ENCODE results near the gene ZDHHC4. TPM values are rescaled to one million over a fixed set of nuclear protein-coding genes. Genes with fewer than 3 reads are reported as not detected.

ZDHHC4 gene
- total and polyA plus RNA-seq, 10 of the 15 experiments (the other 5 are each of a cell fraction or from before 2014, with no cell fraction given): 30.6 to 74.3 (median 35.8) TPM

DNA sequence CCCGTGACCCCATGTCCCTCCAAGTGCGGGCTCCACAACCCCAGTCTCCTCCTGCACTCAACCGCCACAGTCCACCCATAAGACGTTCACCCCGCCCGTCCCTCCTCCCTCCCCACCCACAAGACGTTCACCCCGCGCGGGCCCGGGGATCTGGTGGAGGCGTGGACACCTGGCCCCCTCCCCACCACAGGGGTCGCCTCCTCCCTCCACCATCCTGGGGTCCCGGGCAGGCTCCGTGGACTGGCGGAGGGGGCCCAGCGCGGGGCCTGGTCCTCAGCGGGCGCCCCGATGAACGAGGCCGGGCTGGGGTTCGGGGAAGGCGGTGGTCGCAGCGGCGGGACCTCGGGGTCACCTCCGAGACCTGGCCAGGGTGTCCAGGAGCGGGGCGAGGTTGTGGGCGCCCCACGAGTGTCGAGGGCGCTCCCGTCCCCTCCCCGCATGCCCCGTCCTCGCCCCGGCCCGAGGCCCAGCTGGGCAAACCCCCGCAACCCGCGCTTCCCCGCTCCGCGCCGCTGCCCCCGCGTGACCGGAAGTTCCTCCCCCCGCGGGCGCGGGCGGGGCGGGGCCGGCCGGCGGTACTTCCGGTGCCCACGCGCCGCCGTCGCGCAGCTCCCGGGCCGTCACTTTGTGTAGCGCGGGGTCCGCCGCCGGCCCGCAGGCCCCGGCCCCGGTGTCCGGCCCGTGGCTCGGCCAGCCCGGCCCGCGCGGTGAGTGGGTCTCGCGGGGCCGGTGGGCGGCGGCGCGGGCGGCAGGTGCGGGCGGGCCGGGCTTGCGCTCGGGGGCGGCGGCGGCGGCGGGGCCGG, 59.7 kb downstream of the ZDHHC4 start, which contains the start of gene ZNF316 (continued):
- TF ChIP-seq, protein P1, sequence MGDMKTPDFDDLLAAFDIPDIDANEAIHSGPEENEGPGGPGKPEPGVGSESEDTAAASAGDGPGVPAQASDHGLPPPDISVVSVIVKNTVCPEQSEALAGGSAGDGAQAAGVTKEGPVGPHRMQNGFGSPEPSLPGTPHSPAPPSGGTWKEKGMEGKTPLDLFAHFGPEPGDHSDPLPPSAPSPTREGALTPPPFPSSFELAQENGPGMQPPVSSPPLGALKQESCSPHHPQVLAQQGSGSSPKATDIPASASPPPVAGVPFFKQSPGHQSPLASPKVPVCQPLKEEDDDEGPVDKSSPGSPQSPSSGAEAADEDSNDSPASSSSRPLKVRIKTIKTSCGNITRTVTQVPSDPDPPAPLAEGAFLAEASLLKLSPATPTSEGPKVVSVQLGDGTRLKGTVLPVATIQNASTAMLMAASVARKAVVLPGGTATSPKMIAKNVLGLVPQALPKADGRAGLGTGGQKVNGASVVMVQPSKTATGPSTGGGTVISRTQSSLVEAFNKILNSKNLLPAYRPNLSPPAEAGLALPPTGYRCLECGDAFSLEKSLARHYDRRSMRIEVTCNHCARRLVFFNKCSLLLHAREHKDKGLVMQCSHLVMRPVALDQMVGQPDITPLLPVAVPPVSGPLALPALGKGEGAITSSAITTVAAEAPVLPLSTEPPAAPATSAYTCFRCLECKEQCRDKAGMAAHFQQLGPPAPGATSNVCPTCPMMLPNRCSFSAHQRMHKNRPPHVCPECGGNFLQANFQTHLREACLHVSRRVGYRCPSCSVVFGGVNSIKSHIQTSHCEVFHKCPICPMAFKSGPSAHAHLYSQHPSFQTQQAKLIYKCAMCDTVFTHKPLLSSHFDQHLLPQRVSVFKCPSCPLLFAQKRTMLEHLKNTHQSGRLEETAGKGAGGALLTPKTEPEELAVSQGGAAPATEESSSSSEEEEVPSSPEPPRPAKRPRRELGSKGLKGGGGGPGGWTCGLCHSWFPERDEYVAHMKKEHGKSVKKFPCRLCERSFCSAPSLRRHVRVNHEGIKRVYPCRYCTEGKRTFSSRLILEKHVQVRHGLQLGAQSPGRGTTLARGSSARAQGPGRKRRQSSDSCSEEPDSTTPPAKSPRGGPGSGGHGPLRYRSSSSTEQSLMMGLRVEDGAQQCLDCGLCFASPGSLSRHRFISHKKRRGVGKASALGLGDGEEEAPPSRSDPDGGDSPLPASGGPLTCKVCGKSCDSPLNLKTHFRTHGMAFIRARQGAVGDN (IDR thresholded peaks at IDR 0.05): peak; percentile 85
- TF ChIP-seq, protein P2, sequence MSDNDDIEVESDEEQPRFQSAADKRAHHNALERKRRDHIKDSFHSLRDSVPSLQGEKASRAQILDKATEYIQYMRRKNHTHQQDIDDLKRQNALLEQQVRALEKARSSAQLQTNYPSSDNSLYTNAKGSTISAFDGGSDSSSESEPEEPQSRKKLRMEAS (IDR thresholded peaks at IDR 0.05; ENCODE audit: low read depth, low read length): peak; percentile 76
- TF ChIP-seq POLR2AphosphoS5 (IDR thresholded peaks at IDR 0.05; ENCODE audit: low read length) (peak; percentile 47; the same call in 1 of the 2 replicates), NFIC (IDR thresholded peaks at IDR 0.05; ENCODE audit: low read depth, low read length) (no peak), RB1 (IDR thresholded peaks at IDR 0.05; ENCODE audit: borderline replicate concordance) (peak; percentile 47; the same call in 1 of the 2 replicates), NR2C1 (IDR thresholded peaks at IDR 0.05) (0 out of 2 replicates have a peak, but pooled peaks have one; percentile 37), SP1 (IDR thresholded peaks at IDR 0.05; ENCODE audit: low read depth, low read length) (peak; percentile 12), BHLHE40 (IDR thresholded peaks at IDR 0.05; ENCODE audit: borderline replicate concordance in 1 of 2, low read depth in 2 of 2, low read length in 1 of 2) (peak; percentile 95 to 99), SREBF2 (IDR thresholded peaks at IDR 0.05; ENCODE audit: low read length) (no peak), TAF1 (IDR thresholded peaks at IDR 0.05; ENCODE audit: borderline replicate concordance, low read depth, low read length) (peak; percentile 53; the same call in 1 of the 2 replicates), KLF5 (IDR thresholded peaks at IDR 0.05; ENCODE audit: partially characterized antibody) (peak; percentile 30), NFYB (IDR thresholded peaks at IDR 0.05; ENCODE audit: insufficient read depth, low read depth, low read length) (no peak), TCF12 (IDR thresholded peaks at IDR 0.05; ENCODE audit: low read depth, low read length) (peak; percentile 71; the same call in 1 of the 2 replicates), BMI1 (IDR thresholded peaks at IDR 0.05; ENCODE audit: borderline replicate concordance) (no peak), SMAD5 (IDR thresholded peaks at IDR 0.05; ENCODE audit: low read depth) (no peak), KAT2A (conservative IDR thresholded peaks at IDR 0.05; ENCODE audit: control insufficient read depth, low read depth, low read length) (no peak), SIX5 (IDR thresholded peaks at IDR 0.05; ENCODE audit: low read depth, low read length, severe bottlenecking) (no peak), RUNX3 (IDR thresholded peaks at IDR 0.05; ENCODE audit: low read length) (0 out of 2 replicates have a peak, but pooled peaks have one; percentile 13), POLR2A (IDR thresholded peaks at IDR 0.05; ENCODE audit: low read depth, low read length) (peak; percentile 86), MXI1 (IDR thresholded peaks at IDR 0.05; ENCODE audit: low read depth, low read length) (peak; percentile 60; the same call in 1 of the 2 replicates)
- TF ChIP-seq, protein P3, sequence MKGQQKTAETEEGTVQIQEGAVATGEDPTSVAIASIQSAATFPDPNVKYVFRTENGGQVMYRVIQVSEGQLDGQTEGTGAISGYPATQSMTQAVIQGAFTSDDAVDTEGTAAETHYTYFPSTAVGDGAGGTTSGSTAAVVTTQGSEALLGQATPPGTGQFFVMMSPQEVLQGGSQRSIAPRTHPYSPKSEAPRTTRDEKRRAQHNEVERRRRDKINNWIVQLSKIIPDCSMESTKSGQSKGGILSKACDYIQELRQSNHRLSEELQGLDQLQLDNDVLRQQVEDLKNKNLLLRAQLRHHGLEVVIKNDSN (IDR thresholded peaks at IDR 0.05; ENCODE audit: borderline replicate concordance, extremely low read length, insufficient read depth, low read depth, low read length): peak; percentile 93
- TF ChIP-seq, protein P4, sequence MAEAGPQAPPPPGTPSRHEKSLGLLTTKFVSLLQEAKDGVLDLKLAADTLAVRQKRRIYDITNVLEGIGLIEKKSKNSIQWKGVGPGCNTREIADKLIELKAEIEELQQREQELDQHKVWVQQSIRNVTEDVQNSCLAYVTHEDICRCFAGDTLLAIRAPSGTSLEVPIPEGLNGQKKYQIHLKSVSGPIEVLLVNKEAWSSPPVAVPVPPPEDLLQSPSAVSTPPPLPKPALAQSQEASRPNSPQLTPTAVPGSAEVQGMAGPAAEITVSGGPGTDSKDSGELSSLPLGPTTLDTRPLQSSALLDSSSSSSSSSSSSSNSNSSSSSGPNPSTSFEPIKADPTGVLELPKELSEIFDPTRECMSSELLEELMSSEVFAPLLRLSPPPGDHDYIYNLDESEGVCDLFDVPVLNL (IDR thresholded peaks at IDR 0.05; ENCODE audit: low read depth, low read length): no peak
